Measurements from ENCODE around the gene LY6G6F. TPM values are rescaled to one million over a fixed set of nuclear protein-coding genes. Genes with fewer than 3 reads are reported as not detected.

Gene LY6G6F
- total and polyA plus RNA-seq, 2 donors (not counting 3 experiments of a cell fraction or from before 2014, with no cell fraction given), result not detected

- Histone ChIP-seq H3K36me3 (ENCODE audit: control insufficient read depth in 2 of 2, extremely low read depth in 1 of 2, insufficient read depth in 2 of 2, low read length in 2 of 2) (peaks cover 6 to 48% of the 10 kb centered on the region in 2 experiments), H3K27me3 (ENCODE audit: control insufficient read depth in 2 of 2, insufficient read depth in 2 of 2, low read length in 2 of 2) (no peaks in the 10 kb centered on the region), H3K79me2 (ENCODE audit: control insufficient read depth, insufficient read depth, low read length) (no peaks in the 10 kb centered on the region), H4K20me1 (replicated peaks; ENCODE audit: control insufficient read depth, extremely low read depth, insufficient read depth, low read length) (no peaks in the 10 kb centered on the region), H3K4me3 (replicated peaks in 1 of 3; ENCODE audit: insufficient read depth in 1 of 3, low read depth in 1 of 3, low read length in 3 of 3) (no peak overlapping the region), H3K9me1 (replicated peaks; ENCODE audit: control insufficient read depth, extremely low read depth, insufficient read depth, low read length) (no peaks in the 10 kb centered on the region), H3K27ac (ENCODE audit: insufficient read depth, low read depth, low read length) (no peak overlapping the region), H3K4me2 (ENCODE audit: insufficient read depth, low read length) (no peak overlapping the region), H3K9ac (replicated peaks; ENCODE audit: extremely low read depth, insufficient read depth, low read length) (no peak overlapping the region), H3K4me1 (ENCODE audit: control insufficient read depth, extremely low read depth, insufficient read depth, low read length) (peaks cover 10% of the 10 kb centered on the region), H2AFZ (ENCODE audit: low read depth, low read length) (no peak overlapping the region), H3K9me3 (replicated peaks; ENCODE audit: control insufficient read depth, insufficient read depth, low read length) (no peaks in the 10 kb centered on the region)
- dilution Hi-C loops (cut with MboI; ENCODE audit: extremely low pct_ligation_motif_present, low sequenced_read_pairs) (no loop called here), intact Hi-C loops (cut with micrococcal nuclease) (no loop called here)
- peak; percentile 49 for FAIRE-seq
- TF ChIP-seq GATA2 (IDR thresholded peaks at IDR 0.05; ENCODE audit: insufficient read depth, insufficient read length, low read depth, low read length) (no peak), MYC (IDR thresholded peaks at IDR 0.05; ENCODE audit: low read depth, low read length) (no peak), POLR2A (IDR thresholded peaks at IDR 0.05; ENCODE audit: low read depth, low read length) (no peak), CTCF (IDR thresholded peaks at IDR 0.05; ENCODE audit: extremely low read depth in 1 of 2, insufficient read depth in 1 of 2, low read depth in 1 of 2, low read length in 2 of 2) (no peak), FOS (IDR thresholded peaks at IDR 0.05; ENCODE audit: borderline replicate concordance, insufficient read depth, low read length) (no peak), EZH2 (IDR thresholded peaks at IDR 0.05; ENCODE audit: borderline replicate concordance, low read depth, low read length, severe bottlenecking) (no peak), MAX (IDR thresholded peaks at IDR 0.05; ENCODE audit: insufficient read depth, insufficient read length) (no peak), JUN (IDR thresholded peaks at IDR 0.05; ENCODE audit: borderline replicate concordance, insufficient read depth, insufficient read length, low read depth) (no peak), POLR2AphosphoS5 (IDR thresholded peaks at IDR 0.05; ENCODE audit: insufficient read depth, low read depth, low read length) (no peak)
- peak; percentile 17 for DNase-seq (ENCODE audit: low read depth, low spot score)
- ChIA-PET CTCF (interaction anchor here (0.6 to 2.1 kb wide), 10 partner anchors 10 to 200 kb away, joined by 3 to 12 read pairs (median 4); partner anchors contain the start of genes BAG6, LSM2 and LY6G5C), POLR2A (interaction anchor here (1.5 kb wide), 1 partner anchor 137 kb away, joined by 4 read pairs; the partner anchor contains the start of gene HSPA1B)
- no TSS peak for BruUV-seq (replicated peaks)
These were observed 16.2 kb upstream of the LY6G6F start for GRCh38 chr6:31690231-31691077.

Measured in endothelial cell of umbilical vein (primary cell).